ENCODE data around the gene AKAP8L. TPM values are rescaled to one million over a fixed set of nuclear protein-coding genes. Genes with fewer than 3 reads are reported as not detected.

Gene AKAP8L
- polyA plus RNA-seq, 1 of the 3 experiments (the other 2 are of a cell fraction), result 44.7 TPM

DNA sequence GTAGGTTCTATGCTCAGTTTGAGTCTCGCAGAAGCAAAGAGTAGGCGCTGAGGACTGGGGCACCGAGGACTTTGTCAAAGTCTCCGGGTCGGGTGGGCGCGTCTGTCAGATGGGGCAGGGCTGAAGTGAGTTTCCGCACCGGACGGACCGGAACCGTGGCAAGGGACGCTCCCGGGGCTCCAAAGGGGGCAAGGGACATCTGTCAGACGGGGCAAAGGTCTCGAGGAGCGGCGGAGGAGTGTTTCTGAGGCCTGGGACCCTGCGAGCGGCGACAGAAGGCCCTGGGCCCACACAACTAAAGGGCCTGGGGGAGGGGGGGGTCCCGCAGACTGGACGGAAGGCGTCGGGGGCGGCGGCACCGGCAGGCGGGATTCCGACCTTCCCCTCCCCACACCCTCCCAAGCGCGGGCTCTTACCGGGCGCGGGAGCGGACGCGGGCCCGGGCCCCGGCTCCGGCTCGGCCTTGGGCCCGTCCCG lies 13.3 kb upstream of the AKAP8L start:
- peak; percentile 71 for DNase-seq
- H3K4me3 ChIP-seq (ENCODE audit: low read depth in 2 of 2, low read length in 1 of 2), result peak overlapping the region; percentile 63 to 76
- no peak overlapping the region for H2AFZ ChIP-seq (ENCODE audit: low read depth)

DNA sequence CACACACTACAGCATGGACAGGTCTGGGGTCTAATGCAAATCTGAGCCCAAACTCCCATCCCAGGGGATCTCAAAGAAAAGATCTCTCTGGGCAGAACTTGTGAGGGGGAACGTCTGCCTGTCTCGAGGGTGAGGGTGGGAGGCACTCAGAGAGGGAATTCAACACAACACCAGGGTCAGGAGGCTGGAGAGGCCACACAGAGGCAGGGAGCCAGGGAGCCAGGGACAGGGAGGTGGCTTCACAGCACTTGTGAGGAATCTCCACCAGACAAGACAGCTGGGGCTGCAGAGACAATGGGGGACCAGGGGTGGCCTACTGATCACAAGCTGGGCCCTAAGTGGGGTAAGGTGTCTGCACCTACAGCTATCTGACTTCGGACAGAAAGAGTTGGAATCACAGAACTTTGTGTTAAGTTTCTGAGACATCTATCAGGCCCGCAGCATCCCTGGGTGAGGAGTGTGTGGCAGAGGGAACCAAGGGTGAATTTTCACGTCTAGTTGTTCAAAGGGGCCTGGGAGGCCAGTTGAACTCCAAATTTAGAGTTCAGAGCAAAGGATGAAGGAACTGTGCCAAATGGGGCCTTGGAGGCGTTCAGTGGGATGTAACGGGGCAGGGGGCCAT lies 12.7 kb upstream of the AKAP8L start:
- no peak overlapping the region for H2AFZ ChIP-seq (ENCODE audit: low read depth)
- H3K36me3 ChIP-seq (replicated peaks in 1 of 2; ENCODE audit: control insufficient read depth in 1 of 2, insufficient read depth in 2 of 2, low read length in 1 of 2), result peaks cover 8 to 34% of the 10 kb centered on the region in 2 experiments
- ChIA-PET CTCF (interaction anchor here (3.9 kb wide), 1 partner anchor 12 kb away, joined by 12 read pairs; the partner anchor contains the start of gene AKAP8L), POLR2A (no interaction called here)
- peaks cover 17% of the 10 kb centered on the region; the same call in 1 of the 2 replicates for H4K20me1 ChIP-seq (ENCODE audit: insufficient read depth)
- H3K9me2 ChIP-seq, result no peaks in the 10 kb centered on the region
- no peaks in the 10 kb centered on the region for H3F3A ChIP-seq (replicated peaks; ENCODE audit: insufficient read depth)
- no peak for DNase-seq
- 12% methylated on average over 7 of the region's 7 CpGs for WGBS (ENCODE audit: low lambda C conversion rate)
- H3K4me3 ChIP-seq (ENCODE audit: low read depth in 2 of 2, low read length in 1 of 2), result peak overlapping the region; percentile 63 to 76
- peak overlapping the region; percentile 81 for H3K9ac ChIP-seq
- TF ChIP-seq, protein P1, sequence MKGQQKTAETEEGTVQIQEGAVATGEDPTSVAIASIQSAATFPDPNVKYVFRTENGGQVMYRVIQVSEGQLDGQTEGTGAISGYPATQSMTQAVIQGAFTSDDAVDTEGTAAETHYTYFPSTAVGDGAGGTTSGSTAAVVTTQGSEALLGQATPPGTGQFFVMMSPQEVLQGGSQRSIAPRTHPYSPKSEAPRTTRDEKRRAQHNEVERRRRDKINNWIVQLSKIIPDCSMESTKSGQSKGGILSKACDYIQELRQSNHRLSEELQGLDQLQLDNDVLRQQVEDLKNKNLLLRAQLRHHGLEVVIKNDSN (IDR thresholded peaks at IDR 0.05; ENCODE audit: borderline replicate concordance, low read depth), result no peak
- TF ChIP-seq RCOR1 (IDR thresholded peaks at IDR 0.05; ENCODE audit: low read length) (no peak), MEF2A (IDR thresholded peaks at IDR 0.05; ENCODE audit: borderline replicate concordance, low read depth) (no peak), NRF1 (IDR thresholded peaks at IDR 0.05; ENCODE audit: low read depth, low read length) (no peak), TAF1 (IDR thresholded peaks at IDR 0.05; ENCODE audit: borderline replicate concordance, low read depth, low read length) (no peak), ELF1 (IDR thresholded peaks at IDR 0.05) (no peak), EP300 (IDR thresholded peaks at IDR 0.05; ENCODE audit: borderline replicate concordance in 1 of 2, low read depth in 1 of 2, low read length in 1 of 2) (no peak), RFX5 (IDR thresholded peaks at IDR 0.05; ENCODE audit: low read length) (no peak), RAD21 (IDR thresholded peaks at IDR 0.05; ENCODE audit: low read length) (no peak), TCF12 (IDR thresholded peaks at IDR 0.05) (no peak), NFIC (IDR thresholded peaks at IDR 0.05; ENCODE audit: borderline replicate concordance) (no peak), FOSL2 (IDR thresholded peaks at IDR 0.05; ENCODE audit: borderline replicate concordance, low read depth) (no peak)
- TF ChIP-seq, protein P2, sequence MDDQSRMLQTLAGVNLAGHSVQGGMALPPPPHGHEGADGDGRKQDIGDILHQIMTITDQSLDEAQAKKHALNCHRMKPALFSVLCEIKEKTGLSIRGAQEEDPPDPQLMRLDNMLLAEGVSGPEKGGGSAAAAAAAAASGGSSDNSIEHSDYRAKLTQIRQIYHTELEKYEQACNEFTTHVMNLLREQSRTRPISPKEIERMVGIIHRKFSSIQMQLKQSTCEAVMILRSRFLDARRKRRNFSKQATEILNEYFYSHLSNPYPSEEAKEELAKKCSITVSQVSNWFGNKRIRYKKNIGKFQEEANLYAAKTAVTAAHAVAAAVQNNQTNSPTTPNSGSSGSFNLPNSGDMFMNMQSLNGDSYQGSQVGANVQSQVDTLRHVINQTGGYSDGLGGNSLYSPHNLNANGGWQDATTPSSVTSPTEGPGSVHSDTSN (IDR thresholded peaks at IDR 0.05), result no peak
- TF ChIP-seq, protein P3, sequence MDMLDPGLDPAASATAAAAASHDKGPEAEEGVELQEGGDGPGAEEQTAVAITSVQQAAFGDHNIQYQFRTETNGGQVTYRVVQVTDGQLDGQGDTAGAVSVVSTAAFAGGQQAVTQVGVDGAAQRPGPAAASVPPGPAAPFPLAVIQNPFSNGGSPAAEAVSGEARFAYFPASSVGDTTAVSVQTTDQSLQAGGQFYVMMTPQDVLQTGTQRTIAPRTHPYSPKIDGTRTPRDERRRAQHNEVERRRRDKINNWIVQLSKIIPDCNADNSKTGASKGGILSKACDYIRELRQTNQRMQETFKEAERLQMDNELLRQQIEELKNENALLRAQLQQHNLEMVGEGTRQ (IDR thresholded peaks at IDR 0.05; ENCODE audit: borderline replicate concordance, low read depth, low read length), result no peak
- TF ChIP-seq, protein P4, sequence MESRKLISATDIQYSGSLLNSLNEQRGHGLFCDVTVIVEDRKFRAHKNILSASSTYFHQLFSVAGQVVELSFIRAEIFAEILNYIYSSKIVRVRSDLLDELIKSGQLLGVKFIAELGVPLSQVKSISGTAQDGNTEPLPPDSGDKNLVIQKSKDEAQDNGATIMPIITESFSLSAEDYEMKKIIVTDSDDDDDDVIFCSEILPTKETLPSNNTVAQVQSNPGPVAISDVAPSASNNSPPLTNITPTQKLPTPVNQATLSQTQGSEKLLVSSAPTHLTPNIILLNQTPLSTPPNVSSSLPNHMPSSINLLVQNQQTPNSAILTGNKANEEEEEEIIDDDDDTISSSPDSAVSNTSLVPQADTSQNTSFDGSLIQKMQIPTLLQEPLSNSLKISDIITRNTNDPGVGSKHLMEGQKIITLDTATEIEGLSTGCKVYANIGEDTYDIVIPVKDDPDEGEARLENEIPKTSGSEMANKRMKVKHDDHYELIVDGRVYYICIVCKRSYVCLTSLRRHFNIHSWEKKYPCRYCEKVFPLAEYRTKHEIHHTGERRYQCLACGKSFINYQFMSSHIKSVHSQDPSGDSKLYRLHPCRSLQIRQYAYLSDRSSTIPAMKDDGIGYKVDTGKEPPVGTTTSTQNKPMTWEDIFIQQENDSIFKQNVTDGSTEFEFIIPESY (IDR thresholded peaks at IDR 0.05; ENCODE audit: borderline replicate concordance, low read depth), result no peak
- H3K4me2 ChIP-seq, result peak overlapping the region; percentile 94
- no peaks in the 10 kb centered on the region for H3K27me3 ChIP-seq (ENCODE audit: insufficient read depth)
- H3K27ac ChIP-seq (ENCODE audit: low read depth in 2 of 2, low read length in 1 of 2), result peak overlapping the region in 1 of 2 experiments; percentile 39; a peak in 1 of 4 replicates
- H3K79me2 ChIP-seq (ENCODE audit: insufficient read depth), result peaks cover 42% of the 10 kb centered on the region
- H3K4me1 ChIP-seq (ENCODE audit: control insufficient read depth in 1 of 2, insufficient read depth in 2 of 2, low read depth in 1 of 2, low read length in 1 of 2), result peaks cover 5 to 28% of the 10 kb centered on the region in 2 experiments; a peak in 2 of 4 replicates
- H3K9me3 ChIP-seq, result no peaks in the 10 kb centered on the region

More for the DNA sequence above, 13.3 kb upstream of the AKAP8L start:
- Histone ChIP-seq H3K27me3 (ENCODE audit: insufficient read depth) (no peaks in the 10 kb centered on the region), H3K9ac (peak overlapping the region; percentile 81), H3K4me2 (peak overlapping the region; percentile 94), H3F3A (replicated peaks; ENCODE audit: insufficient read depth) (no peaks in the 10 kb centered on the region), H3K27ac (ENCODE audit: low read depth in 2 of 2, low read length in 1 of 2) (peak overlapping the region in 1 of 2 experiments; percentile 39; a peak in 2 of 4 replicates), H3K79me2 (ENCODE audit: insufficient read depth) (peaks cover 42% of the 10 kb centered on the region), H3K9me3 (no peaks in the 10 kb centered on the region), H3K4me1 (ENCODE audit: control insufficient read depth in 1 of 2, insufficient read depth in 2 of 2, low read depth in 1 of 2, low read length in 1 of 2) (peaks cover 5 to 24% of the 10 kb centered on the region in 2 experiments; a peak in 2 of 4 replicates), H4K20me1 (ENCODE audit: insufficient read depth) (peaks cover 17% of the 10 kb centered on the region; the same call in 1 of the 2 replicates), H3K9me2 (no peaks in the 10 kb centered on the region), H3K36me3 (replicated peaks in 1 of 2; ENCODE audit: control insufficient read depth in 1 of 2, insufficient read depth in 2 of 2, low read length in 1 of 2) (peaks cover 3 to 28% of the 10 kb centered on the region in 2 experiments)
- no peak for TF ChIP-seq MXI1 (IDR thresholded peaks at IDR 0.05; ENCODE audit: low read depth, low read length)
- TF ChIP-seq SIN3A (IDR thresholded peaks at IDR 0.05; ENCODE audit: borderline replicate concordance, low read depth, low read length), result no peak
- TF ChIP-seq TCF12 (IDR thresholded peaks at IDR 0.05), result no peak
- TF ChIP-seq, protein P2 (IDR thresholded peaks at IDR 0.05), result no peak
- no peak for TF ChIP-seq SMC3 (IDR thresholded peaks at IDR 0.05; ENCODE audit: low read depth, low read length)
- whole genome bisulfite sequencing (ENCODE audit: low lambda C conversion rate), result 1% methylated on average over 31 of the region's 44 CpGs
- POLR2A ChIA-PET, result interaction anchor here (0.6 to 1.6 kb wide), 3 partner anchors 13 to 326 kb away, joined by 3 to 12 read pairs (median 5); partner anchors contain the start of gene AKAP8L
- CTCF ChIA-PET, result interaction anchor here (0.8 to 2.6 kb wide), 3 partner anchors 10 to 13 kb away, joined by 3 to 11 read pairs (median 3); partner anchors contain the start of gene AKAP8L

Measured in SK-N-SH (cell line).